ENCODE results near the gene PRKD3. TPM values are rescaled to one million over a fixed set of nuclear protein-coding genes. Genes with fewer than 3 reads are reported as not detected.

PRKD3 gene
- total and polyA plus RNA-seq, 10 of the 15 experiments (the other 5 are each of a cell fraction or from before 2014, with no cell fraction given), result 3.3 to 14.9 (median 7.9) TPM

GRCh38 chr2:37321029-37321682 is 3.5 kb downstream of the PRKD3 start:
- intact Hi-C loops (cut with micrococcal nuclease; ENCODE audit: unreplicated experiment), result loop anchor here (5.0 kb wide), 1 partner anchor 56 kb away; no protein-coding TSS in a partner anchor
- Histone ChIP-seq H3K79me2 (ENCODE audit: control insufficient read depth, insufficient read depth, low read length) (peaks cover 5% of the 10 kb centered on the region), H3K4me3 (peak overlapping the region; percentile 17; the same call in 1 of the 2 replicates), H3K4me2 (ENCODE audit: control insufficient read depth, insufficient read depth) (peak overlapping the region; percentile 50), H4K20me1 (ENCODE audit: control insufficient read depth, insufficient read depth) (no peaks in the 10 kb centered on the region), H3K27me3 (replicated peaks in 1 of 2; ENCODE audit: control insufficient read depth in 2 of 2, insufficient read depth in 2 of 2, low read length in 1 of 2) (peaks cover 2 to 6% of the 10 kb centered on the region in 2 experiments), H2AFZ (ENCODE audit: control insufficient read depth, low read depth, low read length) (no peak overlapping the region), H3K9me3 (replicated peaks; ENCODE audit: control insufficient read depth, insufficient read depth, low read length) (no peaks in the 10 kb centered on the region), H3K36me3 (ENCODE audit: control insufficient read depth in 2 of 2, insufficient read depth in 2 of 2, low read length in 1 of 2) (peaks cover 0 to 2% of the 10 kb centered on the region in 2 experiments; a peak in 1 of 4 replicates), H3K4me1 (ENCODE audit: control insufficient read depth, insufficient read depth, low read length) (peaks cover 9% of the 10 kb centered on the region; the same call in 1 of the 2 replicates), H3K27ac (ENCODE audit: control insufficient read depth, insufficient read depth) (no peak overlapping the region), H3K9ac (ENCODE audit: control insufficient read depth, insufficient read depth, low read length) (no peak overlapping the region)
- POLR2A ChIA-PET, result interaction anchor here (1.0 kb wide), 1 partner anchor 9 kb away, joined by 3 read pairs; no protein-coding TSS in a partner anchor
- TF ChIP-seq NFXL1 (IDR thresholded peaks at IDR 0.05; ENCODE audit: borderline replicate concordance), result no peak
- no peak for TF ChIP-seq RELA (IDR thresholded peaks at IDR 0.05; ENCODE audit: borderline replicate concordance, partially characterized antibody)
- no peak for TF ChIP-seq MYB (IDR thresholded peaks at IDR 0.05; ENCODE audit: borderline replicate concordance, low read depth, low read length)
- 0 out of 2 replicates have a peak, but pooled peaks have one; percentile 29 for TF ChIP-seq ATF7 (IDR thresholded peaks at IDR 0.05; ENCODE audit: low read depth)
- BruUV-seq (replicated peaks), result no TSS peak
- in situ Hi-C loops (cut with MboI), result no loop called here
- CTCF ChIA-PET, result interaction anchor here (0.9 to 2.1 kb wide), 4 partner anchors 25 to 556 kb away, joined by 3 to 8 read pairs (median 3); no protein-coding TSS in a partner anchor
- ATAC-seq (no peak), FAIRE-seq (no peak), DNase-seq (ENCODE audit: low read depth, low spot score) (no peak)
- SMC1A ChIA-PET (ENCODE audit: uncharacterized antibody, unreplicated experiment), result interaction anchor here (0.6 to 2.5 kb wide), 7 partner anchors 8 to 569 kb away, joined by 3 to 17 read pairs (median 5); no protein-coding TSS in a partner anchor
- 57% methylated on average over 4 of the region's 4 CpGs for WGBS (ENCODE audit: insufficient coverage, insufficient replicate concordance, low lambda C conversion rate, missing lambda C conversion rate)
- RAD21 ChIA-PET (ENCODE audit: unreplicated experiment), result interaction anchor here (1.4 to 2.0 kb wide), 2 partner anchors 10 to 55 kb away, joined by 4 to 6 read pairs; no protein-coding TSS in a partner anchor
